Stimulated activated CD4-positive, alpha-beta T cell treated with anti-CD3 and anti-CD28 coated beads, Interleukin-12 subunit alpha, Interleukin-12 subunit beta, amount 100 ng/mL, for 4 hours (primary cell): ENCODE measurements around the gene ACP7.
"Not testable (repeated sequence)": the region's sequence is repeated elsewhere in the genome, so short reads cannot be mapped to it uniquely, and the experiment has no call there.

Experiments used
- DNase-seq: peaks from one replicate; pipeline ENCODE4 v3.0.0-alpha.2; 2020

Gene ACP7

GRCh38 chr19:39078436-39079200 is 5.5 kb upstream of the ACP7 start:
- DNase-seq: no peak

DNA sequence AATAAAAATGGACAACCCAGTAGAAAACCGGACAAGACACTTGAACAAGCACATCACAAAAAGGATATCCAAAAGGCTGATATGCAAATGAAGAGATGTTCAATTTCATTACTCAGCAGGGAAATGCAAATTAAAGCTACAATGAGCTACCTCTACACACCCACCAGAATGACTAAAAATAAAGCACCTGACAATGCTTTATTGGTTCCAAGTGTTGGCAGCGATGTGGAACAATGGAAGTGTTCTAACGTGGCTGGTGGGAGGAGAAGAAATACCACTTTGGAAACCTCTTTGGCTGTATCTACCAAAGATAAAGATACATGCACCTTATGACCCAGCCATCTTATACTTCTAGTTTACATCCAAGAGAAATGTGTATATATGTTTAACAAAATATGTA is 3.7 kb upstream of the ACP7 start:
- no peak for DNase-seq

DNA sequence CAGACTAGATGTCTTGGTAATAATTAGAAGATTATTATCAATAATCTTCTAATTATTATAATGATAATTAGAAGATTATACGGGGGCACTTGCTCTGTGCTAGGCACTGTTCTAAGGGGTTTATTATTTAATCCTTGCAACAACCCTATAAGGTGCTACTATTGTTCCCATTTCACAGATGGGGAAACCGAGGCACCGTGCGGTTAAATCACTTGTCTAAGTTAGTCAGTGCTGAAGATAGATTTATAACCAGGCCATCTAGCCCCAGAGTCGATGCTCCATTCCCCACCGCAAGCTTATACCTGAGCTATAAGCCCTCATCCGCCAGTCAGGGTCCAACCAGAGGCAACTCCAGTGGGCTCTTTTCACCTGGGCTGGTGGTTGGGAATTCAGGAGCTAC is 2.0 kb upstream of the ACP7 start:
- no peak for DNase-seq

DNA sequence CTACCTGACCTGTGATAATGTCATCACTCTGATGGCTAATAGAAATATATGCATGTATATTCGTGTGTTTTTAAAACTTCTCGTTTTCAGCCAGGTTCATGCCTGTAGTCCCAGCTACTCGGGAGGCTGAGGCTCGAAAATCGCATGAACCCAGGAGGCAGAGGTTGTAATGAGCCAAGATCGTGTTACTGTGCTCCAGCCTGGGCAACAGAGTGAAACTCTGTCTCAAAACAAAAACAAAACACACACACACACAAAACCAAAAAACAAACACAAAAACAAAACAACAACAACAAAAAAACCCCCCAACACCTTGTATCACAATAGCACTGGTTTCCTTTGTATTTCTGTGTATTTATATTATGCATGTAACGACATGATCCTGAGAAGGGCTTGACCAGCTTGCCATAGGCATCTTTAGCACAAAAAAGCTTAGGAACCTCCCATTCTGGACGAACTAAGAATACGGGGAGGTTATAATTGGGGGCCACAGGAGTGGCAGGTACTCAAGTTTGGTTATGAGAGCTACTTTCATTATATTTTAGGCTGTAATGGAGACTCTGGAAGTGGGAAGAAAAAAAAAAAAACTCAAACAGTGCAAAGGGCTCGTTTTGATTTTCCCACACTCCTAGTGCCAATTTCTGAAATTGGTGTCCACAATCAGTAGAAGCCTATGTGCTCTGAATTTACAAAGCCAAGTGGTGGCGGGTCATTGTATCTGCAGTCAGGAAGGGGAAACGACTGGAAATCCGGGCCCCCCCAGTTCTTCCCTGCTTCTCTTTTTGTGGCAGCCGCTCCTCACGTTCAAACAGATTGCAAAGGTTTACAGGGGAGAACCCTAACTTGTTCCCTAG is 1.2 kb upstream of the ACP7 start:
- DNase-seq: no peak

DNA sequence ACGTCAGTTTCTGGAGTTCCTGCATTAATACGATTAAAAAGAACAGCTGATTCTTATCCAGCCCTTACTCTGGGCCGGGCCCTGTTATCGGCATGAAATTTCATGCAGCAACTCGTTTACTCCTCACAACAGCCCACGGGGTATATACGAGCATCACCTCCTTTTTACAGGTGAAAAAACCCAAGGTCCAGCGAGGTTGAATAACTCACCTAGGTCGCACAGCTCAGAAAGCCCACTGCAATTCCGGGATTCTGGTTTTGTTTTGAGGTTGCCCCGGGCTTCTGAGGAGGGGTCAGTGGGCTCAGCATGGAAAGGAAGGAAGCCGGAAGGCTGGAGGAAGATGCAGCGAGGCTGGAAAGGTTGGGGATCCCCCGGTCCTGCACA is 577 bp upstream of the ACP7 start:
- no peak for DNase-seq

DNA sequence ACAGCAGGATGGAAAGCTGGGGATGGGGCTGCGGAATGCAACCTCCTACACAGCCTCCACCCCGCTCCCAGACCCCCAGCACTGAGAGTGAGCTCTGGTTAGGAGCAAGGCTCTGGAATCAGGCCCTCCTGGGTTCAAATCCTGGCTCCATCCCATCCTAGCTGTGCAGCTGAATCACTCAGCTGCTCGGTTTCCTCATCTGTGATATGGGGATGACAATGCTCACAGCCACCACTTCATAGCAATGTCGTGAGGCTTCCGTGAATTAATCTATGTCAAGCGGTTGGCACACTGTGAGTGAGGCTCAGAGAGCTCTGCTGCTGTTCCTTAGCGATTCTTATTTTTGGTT is 538 bp downstream of the ACP7 start:
- DNase-seq: no peak

DNA sequence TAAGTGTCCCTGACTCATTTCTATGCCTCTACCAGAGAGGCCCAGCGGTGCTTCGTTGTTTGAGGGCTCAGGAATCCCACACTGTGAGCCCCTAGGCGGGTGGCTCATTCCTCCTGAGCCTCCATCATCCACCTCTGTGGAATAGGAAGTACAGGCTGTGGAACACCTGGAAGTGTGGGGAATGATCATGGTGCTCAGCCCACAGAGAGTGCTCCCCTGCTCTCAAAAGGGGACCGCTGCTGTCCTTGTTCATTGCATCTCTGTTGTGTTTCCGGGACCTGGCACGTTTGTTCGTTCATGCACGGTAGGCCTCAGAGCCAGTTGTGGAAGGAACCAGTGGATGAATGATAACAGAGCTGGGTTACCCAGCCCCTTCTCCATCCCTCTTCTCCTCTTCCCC is 1.2 kb downstream of the ACP7 start:
- DNase-seq: no peak

- no peak for DNase-seq
Observed at GRCh38 chr19:39086386-39086785, 2.2 kb downstream of the ACP7 start.

DNA sequence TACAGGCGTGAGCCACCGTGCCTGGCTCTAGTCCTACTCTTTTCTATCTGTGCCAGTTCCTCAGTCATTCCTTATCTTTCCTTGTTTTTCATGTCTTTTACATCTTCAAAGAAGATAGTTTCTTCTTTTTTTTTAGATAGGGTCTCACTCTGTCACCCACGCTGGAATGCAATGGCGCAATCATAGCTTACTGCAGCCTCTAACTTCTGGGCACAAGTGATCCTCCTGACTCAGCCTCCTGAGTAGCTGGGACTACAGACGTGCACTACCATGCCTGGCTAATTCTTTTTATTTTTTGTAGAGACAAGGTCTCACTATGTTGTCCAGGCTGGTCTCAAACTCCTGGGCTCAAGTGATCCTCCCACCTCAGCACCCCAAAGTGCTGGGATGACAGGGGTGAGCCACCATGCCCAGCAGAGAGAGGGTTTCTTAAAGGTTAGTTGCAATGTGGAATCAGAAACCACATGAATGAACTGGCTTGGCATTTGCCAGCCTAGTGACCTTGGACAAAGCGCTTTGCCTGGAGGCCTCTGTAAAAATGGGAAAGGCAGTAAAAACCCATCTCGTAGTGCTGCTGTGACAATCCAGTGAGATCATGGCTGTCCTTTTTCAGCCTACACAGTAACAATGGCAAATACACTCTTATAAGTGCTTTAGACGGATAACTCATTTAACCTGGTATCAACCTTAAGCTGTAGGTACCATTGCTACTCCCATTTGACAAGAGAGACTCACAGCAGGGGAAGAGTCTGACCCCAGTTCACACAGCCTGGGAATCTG is 3.9 kb downstream of the ACP7 start:
- no peak for DNase-seq

DNA sequence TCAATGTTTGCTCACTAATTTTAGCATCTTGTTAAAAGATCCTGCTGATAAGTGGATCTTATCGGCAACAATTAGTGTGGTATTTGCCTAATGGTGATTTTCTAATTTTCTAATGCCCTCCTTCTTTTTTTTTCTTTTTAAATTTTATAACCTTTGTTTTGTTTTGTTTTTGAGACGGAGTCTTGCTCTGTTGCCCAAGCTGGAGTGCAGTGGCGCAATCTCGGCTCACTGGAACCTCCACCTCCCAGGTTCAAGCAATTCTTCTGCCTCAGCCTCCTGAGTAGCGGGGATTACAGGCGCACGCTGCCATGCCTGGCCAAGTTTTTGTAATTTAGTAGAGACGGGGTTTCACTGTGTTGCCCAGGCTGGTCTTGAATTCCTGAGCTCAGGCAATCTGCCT is 5.8 kb downstream of the ACP7 start:
- DNase-seq: not testable (repeated sequence)

DNA sequence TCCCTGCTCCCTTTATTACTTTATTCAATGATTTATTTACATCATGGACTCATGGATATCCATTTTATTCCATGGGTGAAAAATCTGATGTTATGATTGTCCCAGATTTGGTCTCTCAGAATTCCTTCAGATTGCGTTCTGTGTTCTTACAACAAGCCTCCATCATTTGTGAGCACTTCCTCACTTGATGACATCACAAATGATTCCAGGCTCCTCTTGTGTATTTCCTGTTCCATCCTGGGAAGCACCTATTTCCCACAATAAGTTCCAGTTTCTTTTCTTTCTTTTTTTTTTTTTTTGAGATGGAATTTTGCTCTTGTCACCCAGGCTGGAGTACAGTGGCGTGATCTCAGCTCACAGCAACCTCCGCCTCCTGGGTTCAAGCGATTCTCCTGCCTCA is 6.7 kb downstream of the ACP7 start:
- no peak for DNase-seq

DNA sequence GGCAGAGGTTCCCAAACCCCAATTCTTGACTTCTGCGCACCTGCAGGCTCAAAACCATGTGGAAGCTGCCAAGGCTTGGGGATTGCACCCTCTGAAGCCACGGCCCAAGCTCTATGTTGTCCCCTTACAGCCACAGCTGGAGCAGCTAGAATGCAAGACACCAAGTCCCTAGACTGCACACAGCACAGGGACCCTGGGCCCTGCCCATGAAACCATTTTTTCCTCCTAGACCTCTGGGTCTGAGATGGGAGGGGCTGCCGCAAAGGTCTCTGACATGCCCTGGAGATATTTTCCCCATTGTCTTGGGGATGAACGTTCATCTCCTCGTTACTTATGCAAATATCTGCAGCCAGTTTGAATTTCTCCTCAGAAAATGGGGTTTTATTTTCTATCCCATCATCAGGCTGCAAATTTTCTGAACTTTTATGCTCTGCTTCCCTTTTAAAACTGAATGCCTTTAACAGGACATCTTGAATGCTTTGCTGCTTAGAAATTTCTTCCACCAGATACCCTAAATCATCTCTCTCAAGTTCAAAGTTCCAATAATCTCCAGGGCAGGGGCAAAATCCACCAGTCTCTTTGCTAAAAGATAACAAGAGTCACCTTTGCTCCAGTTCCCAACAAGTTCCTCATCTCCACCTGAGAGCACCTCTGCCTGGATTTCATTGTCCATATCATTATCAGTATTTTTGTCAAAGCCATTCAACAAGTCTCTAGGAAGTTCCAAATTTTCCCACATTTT is 11.8 kb downstream of the ACP7 start:
- not testable (repeated sequence) for DNase-seq

- DNase-seq: no peak
Observed at GRCh38 chr19:39097299-39097698, 13.1 kb downstream of the ACP7 start.

- DNase-seq: no peak
Observed at GRCh38 chr19:39097721-39098120, 13.6 kb downstream of the ACP7 start.

- DNase-seq: no peak
Observed at GRCh38 chr19:39098365-39099269, 14.4 kb downstream of the ACP7 start.

DNA sequence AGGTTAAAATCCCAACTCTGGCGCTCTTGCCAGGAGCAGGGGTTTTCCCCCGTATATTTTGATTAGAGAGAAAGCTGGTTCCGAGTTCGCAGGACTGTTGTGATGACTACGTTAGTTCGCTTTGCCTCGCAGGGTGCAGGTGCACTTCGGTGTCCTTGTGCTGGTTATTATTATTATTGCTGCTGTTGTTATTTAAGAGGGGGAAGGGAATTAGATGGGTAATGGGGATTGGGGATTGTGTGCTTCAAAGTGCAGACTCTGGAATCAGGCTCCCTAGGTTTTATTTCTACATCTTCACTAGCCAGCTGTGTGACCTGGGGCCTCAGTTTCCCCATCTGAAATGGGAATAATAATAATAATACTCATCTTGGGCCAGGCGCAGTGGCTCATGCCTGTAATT is 15.2 kb downstream of the ACP7 start:
- DNase-seq: no peak

DNA sequence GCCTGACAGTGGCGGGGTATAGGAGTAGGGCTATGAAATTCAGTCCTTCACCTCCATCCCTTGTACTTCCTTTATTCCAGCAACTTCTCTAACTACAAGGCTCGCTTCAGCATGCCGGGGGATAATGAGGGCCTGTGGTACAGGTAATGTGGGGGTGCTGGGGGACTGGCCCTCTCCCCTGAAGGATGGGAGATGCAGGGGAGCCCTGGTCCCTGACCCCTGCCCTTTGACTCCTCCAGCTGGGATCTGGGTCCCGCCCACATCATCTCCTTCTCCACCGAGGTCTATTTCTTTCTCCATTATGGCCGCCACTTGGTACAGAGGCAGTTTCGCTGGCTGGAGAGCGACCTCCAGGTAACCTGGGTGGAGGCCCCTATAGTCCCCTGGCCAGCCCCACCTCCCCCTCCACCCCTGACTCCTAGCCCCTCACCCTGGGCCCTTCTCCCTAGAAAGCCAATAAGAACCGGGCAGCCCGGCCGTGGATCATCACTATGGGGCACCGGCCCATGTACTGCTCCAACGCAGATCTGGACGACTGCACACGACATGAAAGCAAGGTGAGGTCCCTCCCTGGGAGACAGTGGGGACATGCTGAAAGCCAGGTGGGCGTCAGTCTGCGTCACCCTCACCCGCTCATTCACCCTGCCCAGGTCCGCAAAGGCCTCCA is 16.5 kb downstream of the ACP7 start:
- no peak for DNase-seq

DNA sequence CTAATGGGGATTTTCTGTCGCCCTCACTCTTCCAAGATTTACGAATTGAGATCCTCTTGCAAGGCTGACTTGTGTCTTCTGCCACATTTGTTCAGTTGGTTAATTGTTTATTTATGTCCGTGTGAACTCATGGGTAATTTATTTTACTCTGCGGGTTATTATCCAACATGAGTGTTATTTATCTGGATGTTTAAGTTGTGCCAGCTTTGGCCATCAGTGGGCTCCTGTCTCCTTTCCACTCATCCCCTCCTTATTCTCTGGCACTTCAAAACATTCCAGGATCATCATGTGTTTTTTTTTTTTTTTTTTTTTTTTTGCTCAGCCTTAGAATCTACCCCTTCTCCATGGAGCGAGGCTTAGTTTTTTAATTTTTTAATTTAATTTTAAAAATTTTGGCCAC is 19.0 kb downstream of the ACP7 start:
- no peak for DNase-seq

DNA sequence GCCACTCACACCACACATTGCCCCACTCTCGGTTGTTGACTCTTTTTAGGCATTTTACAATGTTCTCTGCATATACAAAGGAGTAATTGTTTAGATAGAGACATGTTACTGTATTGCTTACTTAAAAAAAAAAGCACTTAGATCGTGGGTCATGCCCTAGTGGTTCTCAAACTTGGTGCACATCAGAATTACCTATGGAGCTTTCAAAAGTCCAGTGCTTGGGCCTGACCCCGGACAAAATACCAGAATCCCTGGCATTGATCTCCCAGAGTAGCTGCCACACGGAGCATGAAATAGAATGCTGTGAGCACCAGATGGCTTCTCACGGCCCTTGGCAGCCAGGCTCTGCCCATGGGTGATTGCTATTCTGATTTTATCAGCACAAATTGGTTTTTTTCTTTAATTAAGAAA is 20.0 kb downstream of the ACP7 start:
- no peak for DNase-seq

DNA sequence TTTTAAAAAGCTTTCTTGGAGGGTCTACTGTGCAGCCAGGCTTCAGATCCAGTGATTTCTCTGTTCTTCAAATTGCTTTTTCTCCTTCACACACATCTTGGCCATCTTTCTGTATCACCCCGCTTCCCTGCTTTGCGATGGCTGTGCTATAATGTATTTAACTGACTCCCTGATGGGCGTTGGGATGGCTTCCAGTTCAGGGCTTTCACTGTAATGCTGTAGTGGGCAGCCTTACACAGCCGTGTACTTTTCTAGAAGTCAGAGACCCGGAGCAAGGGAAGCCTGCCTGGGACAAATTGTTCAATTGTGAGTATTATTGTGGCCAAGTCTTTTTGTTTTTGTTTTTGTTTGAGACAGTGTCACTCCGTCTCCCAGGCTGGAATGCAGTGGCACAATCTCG is 22.0 kb downstream of the ACP7 start:
- no peak for DNase-seq

- DNase-seq: no peak
Observed at GRCh38 chr19:39109641-39110040, 25.5 kb downstream of the ACP7 start.
